ENCODE results near the gene ZNF423.

DNA sequence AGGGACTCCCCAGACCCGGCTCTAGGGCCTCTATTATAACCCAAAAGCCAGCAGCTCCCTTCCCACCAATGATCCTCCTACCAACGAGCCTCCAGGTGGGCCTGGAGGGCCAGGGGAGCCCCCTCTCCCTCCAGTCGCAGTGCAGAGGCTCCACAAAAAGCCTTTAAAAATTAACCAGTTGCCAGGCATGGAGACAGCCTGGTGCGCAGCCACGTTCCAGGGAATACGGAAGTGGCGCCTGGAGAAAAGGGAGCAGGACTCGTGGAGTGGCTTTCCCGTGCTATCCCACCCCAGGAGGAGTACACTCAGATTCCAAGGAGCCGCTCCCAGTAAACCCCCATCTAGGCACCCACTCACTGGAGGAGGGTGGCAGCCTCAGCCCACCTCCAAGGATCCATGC is 112.3 kb downstream of the ZNF423 start:
- TF ChIP-seq, protein P1, sequence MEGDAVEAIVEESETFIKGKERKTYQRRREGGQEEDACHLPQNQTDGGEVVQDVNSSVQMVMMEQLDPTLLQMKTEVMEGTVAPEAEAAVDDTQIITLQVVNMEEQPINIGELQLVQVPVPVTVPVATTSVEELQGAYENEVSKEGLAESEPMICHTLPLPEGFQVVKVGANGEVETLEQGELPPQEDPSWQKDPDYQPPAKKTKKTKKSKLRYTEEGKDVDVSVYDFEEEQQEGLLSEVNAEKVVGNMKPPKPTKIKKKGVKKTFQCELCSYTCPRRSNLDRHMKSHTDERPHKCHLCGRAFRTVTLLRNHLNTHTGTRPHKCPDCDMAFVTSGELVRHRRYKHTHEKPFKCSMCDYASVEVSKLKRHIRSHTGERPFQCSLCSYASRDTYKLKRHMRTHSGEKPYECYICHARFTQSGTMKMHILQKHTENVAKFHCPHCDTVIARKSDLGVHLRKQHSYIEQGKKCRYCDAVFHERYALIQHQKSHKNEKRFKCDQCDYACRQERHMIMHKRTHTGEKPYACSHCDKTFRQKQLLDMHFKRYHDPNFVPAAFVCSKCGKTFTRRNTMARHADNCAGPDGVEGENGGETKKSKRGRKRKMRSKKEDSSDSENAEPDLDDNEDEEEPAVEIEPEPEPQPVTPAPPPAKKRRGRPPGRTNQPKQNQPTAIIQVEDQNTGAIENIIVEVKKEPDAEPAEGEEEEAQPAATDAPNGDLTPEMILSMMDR (IDR thresholded peaks at IDR 0.05) = no peak
- no peak for TF ChIP-seq POLR2AphosphoS5 (IDR thresholded peaks at IDR 0.05)
